ENCODE results near the gene FKBP9. TPM values are rescaled to one million over a fixed set of nuclear protein-coding genes. Genes with fewer than 3 reads are reported as not detected.

FKBP9 gene

GRCh38 chr7:33050535-33051318 lies 93.5 kb downstream of the FKBP9 start:
- Histone ChIP-seq H3K36me3 (ENCODE audit: insufficient read depth, low read length) (no peaks in the 10 kb centered on the region), H3K4me3 (ENCODE audit: low read length) (no peak overlapping the region), H3K27me3 (ENCODE audit: control insufficient read depth, insufficient read depth, low read length) (no peaks in the 10 kb centered on the region), H3K4me2 (ENCODE audit: low read length) (no peak overlapping the region), H3K4me1 (ENCODE audit: control insufficient read depth, insufficient read depth, low read length) (peaks cover 11% of the 10 kb centered on the region), H3K9ac (ENCODE audit: low read depth, low read length) (no peak overlapping the region), H3K9me3 (replicated peaks; ENCODE audit: low read length) (no peaks in the 10 kb centered on the region)

DNA sequence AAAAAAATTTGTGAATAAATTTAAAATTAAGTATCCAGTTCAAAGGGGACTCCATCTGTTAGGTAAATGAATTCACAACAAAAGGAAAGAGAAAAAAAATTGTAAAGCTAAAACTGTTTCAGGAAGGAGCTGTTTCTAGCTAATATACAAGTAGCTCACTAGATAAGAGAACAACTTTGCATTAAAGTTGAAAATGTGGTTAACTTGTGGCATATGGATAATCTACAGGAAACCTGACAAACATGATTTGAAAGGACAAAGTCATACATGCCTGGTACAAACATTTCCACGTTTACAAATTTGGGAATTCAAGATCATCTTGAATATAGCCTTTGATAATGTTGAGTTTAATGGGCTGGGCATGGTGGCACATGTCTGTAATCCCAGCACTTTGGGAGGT lies 96.5 kb downstream of the FKBP9 start:
- H3K27me3 ChIP-seq (ENCODE audit: control insufficient read depth, insufficient read depth, low read length), result no peaks in the 10 kb centered on the region
- H3K4me2 ChIP-seq (ENCODE audit: low read length), result no peak overlapping the region
- H3K4me3 ChIP-seq (ENCODE audit: low read length), result no peak overlapping the region
- no peaks in the 10 kb centered on the region for H3K36me3 ChIP-seq (ENCODE audit: insufficient read depth, low read length)
- peaks cover 11% of the 10 kb centered on the region for H3K4me1 ChIP-seq (ENCODE audit: control insufficient read depth, insufficient read depth, low read length)
- H3K9me3 ChIP-seq (replicated peaks; ENCODE audit: low read length), result no peaks in the 10 kb centered on the region
- H3K9ac ChIP-seq (ENCODE audit: low read depth, low read length), result no peak overlapping the region

- H3K9me3 ChIP-seq (replicated peaks; ENCODE audit: low read length), result no peaks in the 10 kb centered on the region
- H3K4me3 ChIP-seq (ENCODE audit: low read length), result no peak overlapping the region
- peaks cover 11% of the 10 kb centered on the region for H3K4me1 ChIP-seq (ENCODE audit: control insufficient read depth, insufficient read depth, low read length)
Observed at GRCh38 chr7:33054261-33054964, 97.2 kb downstream of the FKBP9 start.

GRCh38 chr7:33055158-33055557 lies 97.9 kb downstream of the FKBP9 start:
- H3K4me1 ChIP-seq (ENCODE audit: control insufficient read depth, insufficient read depth, low read length), result peaks cover 11% of the 10 kb centered on the region
- no peak overlapping the region for H3K9ac ChIP-seq (ENCODE audit: low read depth, low read length)
- no peaks in the 10 kb centered on the region for H3K36me3 ChIP-seq (ENCODE audit: insufficient read depth, low read length)
- H3K4me3 ChIP-seq (ENCODE audit: low read length), result no peak overlapping the region
- H3K4me2 ChIP-seq (ENCODE audit: low read length), result no peak overlapping the region
- H3K27me3 ChIP-seq (ENCODE audit: control insufficient read depth, insufficient read depth, low read length), result no peaks in the 10 kb centered on the region
- no peaks in the 10 kb centered on the region for H3K9me3 ChIP-seq (replicated peaks; ENCODE audit: low read length)

More at GRCh38 chr7:33054261-33054964, 97.2 kb downstream of the FKBP9 start:
- Histone ChIP-seq H3K36me3 (ENCODE audit: insufficient read depth, low read length) (no peaks in the 10 kb centered on the region), H3K27me3 (ENCODE audit: control insufficient read depth, insufficient read depth, low read length) (no peaks in the 10 kb centered on the region), H3K9ac (ENCODE audit: low read depth, low read length) (no peak overlapping the region), H3K4me2 (ENCODE audit: low read length) (no peak overlapping the region)

Small RNAs within 50 kb of the gene (small RNA-seq; reads per million reads assigned to genes)
- gene AC083863.1 (not detected), gene RN7SL505P (not detected), gene RNU6-388P (not detected), gene RPS29P14 (not detected)

Measured in skeletal muscle satellite cell (primary cell).